Chondrocyte (in vitro differentiated cells): ENCODE results near the gene FRMD7. TPM values are rescaled to one million over a fixed set of nuclear protein-coding genes. Genes with fewer than 3 reads are reported as not detected.

Experiments used
- DNase-seq: peaks from one replicate; pipeline ENCODE4 v3.0.0; 2021; ENCODE audit warnings: mixed read lengths, low spot score
- H3K27ac Mint-ChIP-seq: one replicate; pipeline ENCODE4 v1.8.0; 2021; ENCODE audit warnings: mild to moderate bottlenecking, moderate library complexity, mixed read lengths; ENCODE audit not compliant: unreplicated experiment
- H3K27me3 Mint-ChIP-seq: 2 replicates; pipeline ENCODE4 v1.8.0; 2021; ENCODE audit warnings: low read depth, mixed read lengths
- H3K36me3 Mint-ChIP-seq: 2 replicates; pipeline ENCODE4 v1.8.0; 2021; ENCODE audit warnings: low read depth, mixed read lengths
- H3K4me1 Mint-ChIP-seq: 2 replicates; pipeline ENCODE4 v1.8.0; 2021; ENCODE audit warnings: low read depth, mild to moderate bottlenecking, mixed read lengths
- H3K4me3 Mint-ChIP-seq: one replicate; pipeline ENCODE4 v1.8.0; 2021; ENCODE audit warnings: mild to moderate bottlenecking, moderate library complexity, mixed read lengths; ENCODE audit not compliant: unreplicated experiment
- H3K9me3 Mint-ChIP-seq: 2 replicates; pipeline ENCODE4 v1.8.0; 2021; ENCODE audit warnings: low read depth, mixed read lengths
- CTCF ChIP-seq: fragments of 200-600 bp; sonication (generic); IDR thresholded peaks from 2 replicates; pipeline ENCODE4 v1.5.0; 2021; ENCODE audit warnings: antibody characterized with exemption, mild to moderate bottlenecking, moderate library complexity
- total RNA-seq: library from RNA; stranded (reverse); gene quantifications from 3 replicates; pipeline ENCODE4 v1.2.1, GENCODE V29; 2021

The FRMD7 gene
- total RNA-seq, 1 donor from 2014 or later = 0.25 TPM

GRCh38 chrX:132068405-132068804 is 59.4 kb downstream of the FRMD7 start:
- Mint-ChIP-seq H3K4me1 (peaks cover 4% of the 10 kb centered on the region), H3K36me3 (peaks cover 2% of the 10 kb centered on the region), H3K9me3 (no peaks in the 10 kb centered on the region), H3K4me3 (no peak overlapping the region), H3K27ac (no peak overlapping the region), H3K27me3 (no peaks in the 10 kb centered on the region)
- no peak for TF ChIP-seq CTCF
- no peak for DNase-seq

- no peak for TF ChIP-seq CTCF
These were observed 64.0 kb downstream of the FRMD7 start for GRCh38 chrX:132063862-132064261.

GRCh38 chrX:132063334-132063733 is 64.5 kb downstream of the FRMD7 start:
- no peaks in the 10 kb centered on the region for H3K36me3 Mint-ChIP-seq
- H3K27me3 Mint-ChIP-seq = no peaks in the 10 kb centered on the region
- H3K9me3 Mint-ChIP-seq = no peaks in the 10 kb centered on the region
- H3K4me3 Mint-ChIP-seq = no peak overlapping the region
- no peak for DNase-seq
- H3K4me1 Mint-ChIP-seq = peaks cover 23% of the 10 kb centered on the region
- no peak for TF ChIP-seq CTCF
- H3K27ac Mint-ChIP-seq = no peak overlapping the region

More at GRCh38 chrX:132063862-132064261, 64.0 kb downstream of the FRMD7 start:
- Mint-ChIP-seq H3K4me1 (peaks cover 27% of the 10 kb centered on the region), H3K36me3 (peaks cover 2% of the 10 kb centered on the region), H3K27ac (no peak overlapping the region), H3K27me3 (no peaks in the 10 kb centered on the region), H3K9me3 (no peaks in the 10 kb centered on the region), H3K4me3 (no peak overlapping the region)
- DNase-seq = no peak

- Mint-ChIP-seq H3K4me3 (no peak overlapping the region), H3K9me3 (no peaks in the 10 kb centered on the region), H3K27me3 (no peaks in the 10 kb centered on the region), H3K36me3 (no peaks in the 10 kb centered on the region), H3K27ac (peak overlapping the region; percentile 8), H3K4me1 (peaks cover 23% of the 10 kb centered on the region)
- TF ChIP-seq CTCF = no peak
- DNase-seq = no peak
These were observed 67.8 kb downstream of the FRMD7 start for GRCh38 chrX:132059973-132060540.

GRCh38 chrX:132058975-132059374 is 68.8 kb downstream of the FRMD7 start:
- DNase-seq = no peak
- Mint-ChIP-seq H3K9me3 (no peaks in the 10 kb centered on the region), H3K36me3 (no peaks in the 10 kb centered on the region), H3K27me3 (no peaks in the 10 kb centered on the region), H3K27ac (no peak overlapping the region), H3K4me1 (peaks cover 23% of the 10 kb centered on the region), H3K4me3 (no peak overlapping the region)
- TF ChIP-seq CTCF = no peak
